Measurements from ENCODE around the gene SPTBN4.
"Not testable (repeated sequence)": the region's sequence is repeated elsewhere in the genome, so short reads cannot be mapped to it uniquely, and the experiment has no call there.

- TF ChIP-seq, protein P1, sequence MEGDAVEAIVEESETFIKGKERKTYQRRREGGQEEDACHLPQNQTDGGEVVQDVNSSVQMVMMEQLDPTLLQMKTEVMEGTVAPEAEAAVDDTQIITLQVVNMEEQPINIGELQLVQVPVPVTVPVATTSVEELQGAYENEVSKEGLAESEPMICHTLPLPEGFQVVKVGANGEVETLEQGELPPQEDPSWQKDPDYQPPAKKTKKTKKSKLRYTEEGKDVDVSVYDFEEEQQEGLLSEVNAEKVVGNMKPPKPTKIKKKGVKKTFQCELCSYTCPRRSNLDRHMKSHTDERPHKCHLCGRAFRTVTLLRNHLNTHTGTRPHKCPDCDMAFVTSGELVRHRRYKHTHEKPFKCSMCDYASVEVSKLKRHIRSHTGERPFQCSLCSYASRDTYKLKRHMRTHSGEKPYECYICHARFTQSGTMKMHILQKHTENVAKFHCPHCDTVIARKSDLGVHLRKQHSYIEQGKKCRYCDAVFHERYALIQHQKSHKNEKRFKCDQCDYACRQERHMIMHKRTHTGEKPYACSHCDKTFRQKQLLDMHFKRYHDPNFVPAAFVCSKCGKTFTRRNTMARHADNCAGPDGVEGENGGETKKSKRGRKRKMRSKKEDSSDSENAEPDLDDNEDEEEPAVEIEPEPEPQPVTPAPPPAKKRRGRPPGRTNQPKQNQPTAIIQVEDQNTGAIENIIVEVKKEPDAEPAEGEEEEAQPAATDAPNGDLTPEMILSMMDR (IDR thresholded peaks at IDR 0.05), result not testable (repeated sequence)
- not testable (repeated sequence) for TF ChIP-seq POLR2A (IDR thresholded peaks at IDR 0.05)
Measured at GRCh38 chr19:40453943-40454342, 12.9 kb upstream of the SPTBN4 start.

Data from ovary (tissue), 3 donors.